Stomach (tissue), 4 donors: ENCODE measurements around the gene ELOB.

Experiments
- CTCF ChIP-seq, 7 experiments: fragments of 450-650 bp in 4 of 7; fragments of 200-600 bp in 3 of 7; sonication (generic) in 3 of 7; IDR thresholded peaks; one replicate each; pipeline ENCODE4 v1.5.1; 2016 to 2019; ENCODE audit warnings: antibody characterized with exemption in 7 of 7, control low read depth in 2 of 7, mild to moderate bottlenecking in 1 of 7
- POLR2A ChIP-seq, 4 donors: fragments of 450-650 bp; IDR thresholded peaks; one replicate each; pipeline ENCODE4 v1.6.1; 2016; ENCODE audit warnings: antibody characterized with exemption in 4 of 4, control low read depth in 2 of 4, mild to moderate bottlenecking in 1 of 4, moderate library complexity in 1 of 4
- POLR2AphosphoS5 ChIP-seq, 3 donors: sonication (generic); formaldehyde crosslinking; IDR thresholded peaks; one replicate each; pipeline ENCODE4 v1.6.1; 2016; ENCODE audit warnings: antibody characterized with exemption in 3 of 3

GRCh38 chr16:2728034-2728433 is 49.0 kb downstream of the ELOB start:
- TF ChIP-seq CTCF (IDR thresholded peaks at IDR 0.05) (no peak), POLR2A (IDR thresholded peaks at IDR 0.05) (no peak), POLR2AphosphoS5 (IDR thresholded peaks at IDR 0.05) (no peak)
